Keratinocyte (primary cell): ENCODE measurements around the gene NEURL1. TPM values are rescaled to one million over a fixed set of nuclear protein-coding genes. Genes with fewer than 3 reads are reported as not detected.

ENCODE experiments used
- DNase-seq: peaks from one replicate; pipeline ENCODE4 v3.0.0-alpha.2; 2011; ENCODE audit warnings: low read depth, missing footprints, low spot score
- FAIRE-seq: peaks from 2 replicates; lab custom pipeline; 2011; peaks lifted over from hg19 to GRCh38; lab: Jason Lieb, UNC
- H2AFZ ChIP-seq: 2 replicates; pipeline ENCODE4 v1.6.0; 2012; ENCODE audit warnings: low read length, control low read depth, inconsistent platforms; ENCODE audit not compliant: control insufficient read depth
- H3K27ac ChIP-seq: 2 replicates; pipeline ENCODE4 v1.5.1; 2011; ENCODE audit warnings: low read length; ENCODE audit not compliant: control insufficient read depth, insufficient read depth
- H3K27me3 ChIP-seq: 3 replicates; pipeline ENCODE4 v1.6.0; 2011; ENCODE audit warnings: low read length; ENCODE audit not compliant: control insufficient read depth, insufficient read depth; ENCODE audit errors: extremely low read depth
- H3K36me3 ChIP-seq, 2 experiments: 2 replicates in 1 of 2; 3 replicates in 1 of 2; pipeline ENCODE4 v1.5.1; 2011; ENCODE audit warnings: low read length in 2 of 2, mild to moderate bottlenecking in 1 of 2; ENCODE audit not compliant: control insufficient read depth in 2 of 2, insufficient read depth in 2 of 2; ENCODE audit errors: extremely low read depth in 1 of 2
- H3K4me1 ChIP-seq: 3 replicates; pipeline ENCODE4 v1.5.1; 2011; ENCODE audit warnings: low read length; ENCODE audit not compliant: control insufficient read depth, insufficient read depth; ENCODE audit errors: extremely low read depth
- H3K4me2 ChIP-seq: 3 replicates; pipeline ENCODE4 v1.6.0; 2011; ENCODE audit warnings: low read depth, low read length; ENCODE audit not compliant: control insufficient read depth, insufficient read depth; ENCODE audit errors: extremely low read depth
- H3K4me3 ChIP-seq, 3 experiments: fragments of 200-600 bp in 1 of 3; sonication (generic) in 1 of 3; 2 replicates in 2 of 3; 3 replicates in 1 of 3; pipeline ENCODE4 v1.5.1; 2011 to 2016; ENCODE audit warnings: low read length in 3 of 3, mild to moderate bottlenecking in 3 of 3, control low read depth in 2 of 3, inconsistent platforms in 1 of 3, low read depth in 1 of 3, mixed read lengths in 1 of 3, mixed run types in 1 of 3, moderate library complexity in 1 of 3; ENCODE audit not compliant: control insufficient read depth in 2 of 3, insufficient read depth in 2 of 3; ENCODE audit errors: extremely low read depth in 1 of 3
- H3K79me2 ChIP-seq: 2 replicates; pipeline ENCODE4 v1.6.0; 2012; ENCODE audit warnings: low read length; ENCODE audit not compliant: control insufficient read depth, insufficient read depth
- H3K9ac ChIP-seq: 3 replicates; pipeline ENCODE4 v1.6.0; 2011; ENCODE audit warnings: low read length; ENCODE audit not compliant: control insufficient read depth, insufficient read depth; ENCODE audit errors: extremely low read depth
- H3K9me1 ChIP-seq: 3 replicates; pipeline ENCODE4 v1.6.0; 2011; ENCODE audit warnings: low read length; ENCODE audit not compliant: control insufficient read depth, insufficient read depth; ENCODE audit errors: extremely low read depth
- H3K9me3 ChIP-seq: 2 replicates; pipeline ENCODE4 v1.5.1; 2012; ENCODE audit warnings: low read depth, low read length; ENCODE audit not compliant: control insufficient read depth
- H4K20me1 ChIP-seq: 3 replicates; pipeline ENCODE4 v1.6.0; 2011; ENCODE audit warnings: low read length; ENCODE audit not compliant: control insufficient read depth, insufficient read depth; ENCODE audit errors: extremely low read depth
- EZH2 ChIP-seq: IDR thresholded peaks from one replicate; pipeline ENCODE4 v1.6.1; 2012; ENCODE audit warnings: inconsistent platforms, mild to moderate bottlenecking, low read length, moderate library complexity
- dilution Hi-C: fragments of 300-500 bp; cut with MboI; formaldehyde crosslinking; loops from one replicate; pipeline ENCODE4 v1.7.0; 2020; ENCODE audit warnings: low sequenced_read_pairs; ENCODE audit not compliant: extremely low pct_ligation_motif_present
- polyA plus RNA-seq, 5 experiments: library from polyadenylated mRNA; depleted of rRNA in 3 of 5; stranded (reverse) in 3 of 5; stranded (forward) in 1 of 5; unstranded in 1 of 5; fragments of >200 nt; gene quantifications; 1 replicate in 1 of 5; 2 replicates in 3 of 5; 3 replicates in 1 of 5; pipeline versions ENCODE4 v1.2.1 to v1.2.3, GENCODE V29; 2011 to 2012; ENCODE audit warnings: missing spikeins in 2 of 5, low read depth in 1 of 5, low replicate concordance in 1 of 5
- TF ChIP-seq, protein P1 (sequence below), 3 experiments: IDR thresholded peaks in 1 of 3; conservative IDR thresholded peaks in 1 of 3; optimal IDR thresholded peaks in 1 of 3; 2 replicates in 2 of 3; 3 replicates in 1 of 3; pipeline versions ENCODE3 to v1.5.1; 2011; ENCODE audit warnings: low read length in 3 of 3, mild to moderate bottlenecking in 3 of 3, moderate library complexity in 2 of 3, control low read depth in 1 of 3, inconsistent platforms in 1 of 3; ENCODE audit not compliant: insufficient read depth in 2 of 3; ENCODE audit errors: extremely low read depth in 1 of 3

Gene NEURL1
- polyA plus RNA-seq, 1 donor (not counting 4 experiments of a cell fraction or from before 2014, with no cell fraction given): 0.03 TPM

DNA sequence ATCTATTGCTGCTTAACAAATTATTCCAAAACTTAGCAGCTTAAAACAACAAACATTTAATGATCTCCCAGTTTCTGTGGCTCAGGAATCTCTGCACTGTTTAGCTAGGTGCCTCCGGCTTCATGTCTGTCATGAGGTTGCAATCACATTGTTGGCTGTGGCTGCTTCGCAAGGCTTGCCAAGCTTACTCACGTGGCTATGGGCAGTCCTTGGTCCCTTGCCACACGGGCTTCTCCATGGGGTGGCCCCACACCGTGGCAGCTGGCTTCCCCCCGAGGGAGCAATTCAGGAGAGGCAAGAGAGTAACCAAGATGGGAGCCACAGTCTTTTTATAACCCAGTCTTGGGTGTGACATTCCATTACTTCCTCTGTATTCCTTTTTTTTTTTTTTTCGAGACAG, 67.4 kb downstream of the NEURL1 start:
- no peaks in the 10 kb centered on the region for H3K36me3 ChIP-seq
- no peaks in the 10 kb centered on the region for H3K4me1 ChIP-seq
- no peaks in the 10 kb centered on the region for H3K79me2 ChIP-seq
- FAIRE-seq (no peak), DNase-seq (no peak)
- no peaks in the 10 kb centered on the region for H3K9me3 ChIP-seq
- peaks cover 34% of the 10 kb centered on the region for H3K27me3 ChIP-seq
- no peak overlapping the region for H3K4me3 ChIP-seq
- dilution Hi-C loops: no loop called here
- H3K27ac ChIP-seq: no peak overlapping the region
- no peak overlapping the region for H3K4me2 ChIP-seq
- H3K9me1 ChIP-seq: no peaks in the 10 kb centered on the region
- H4K20me1 ChIP-seq: peaks cover 3% of the 10 kb centered on the region
- no peak overlapping the region for H2AFZ ChIP-seq
- TF ChIP-seq EZH2: no peak
- TF ChIP-seq, protein P1, sequence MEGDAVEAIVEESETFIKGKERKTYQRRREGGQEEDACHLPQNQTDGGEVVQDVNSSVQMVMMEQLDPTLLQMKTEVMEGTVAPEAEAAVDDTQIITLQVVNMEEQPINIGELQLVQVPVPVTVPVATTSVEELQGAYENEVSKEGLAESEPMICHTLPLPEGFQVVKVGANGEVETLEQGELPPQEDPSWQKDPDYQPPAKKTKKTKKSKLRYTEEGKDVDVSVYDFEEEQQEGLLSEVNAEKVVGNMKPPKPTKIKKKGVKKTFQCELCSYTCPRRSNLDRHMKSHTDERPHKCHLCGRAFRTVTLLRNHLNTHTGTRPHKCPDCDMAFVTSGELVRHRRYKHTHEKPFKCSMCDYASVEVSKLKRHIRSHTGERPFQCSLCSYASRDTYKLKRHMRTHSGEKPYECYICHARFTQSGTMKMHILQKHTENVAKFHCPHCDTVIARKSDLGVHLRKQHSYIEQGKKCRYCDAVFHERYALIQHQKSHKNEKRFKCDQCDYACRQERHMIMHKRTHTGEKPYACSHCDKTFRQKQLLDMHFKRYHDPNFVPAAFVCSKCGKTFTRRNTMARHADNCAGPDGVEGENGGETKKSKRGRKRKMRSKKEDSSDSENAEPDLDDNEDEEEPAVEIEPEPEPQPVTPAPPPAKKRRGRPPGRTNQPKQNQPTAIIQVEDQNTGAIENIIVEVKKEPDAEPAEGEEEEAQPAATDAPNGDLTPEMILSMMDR (optimal IDR thresholded peaks at IDR 0.05 in 1 of 3, IDR thresholded peaks at IDR 0.05 in 1 of 3, conservative IDR thresholded peaks at IDR 0.05 in 1 of 3; ENCODE audit: extremely low read depth in 1 of 3, insufficient read depth in 2 of 3, low read length in 3 of 3): no peak
- no peak overlapping the region for H3K9ac ChIP-seq

GRCh38 chr10:103562383-103562782, 68.9 kb downstream of the NEURL1 start:
- no peak for FAIRE-seq
- Histone ChIP-seq H3K9me1 (no peaks in the 10 kb centered on the region), H4K20me1 (peaks cover 3% of the 10 kb centered on the region), H3K4me1 (peaks cover 11% of the 10 kb centered on the region), H3K9ac (no peak overlapping the region), H2AFZ (no peak overlapping the region), H3K9me3 (no peaks in the 10 kb centered on the region), H3K27me3 (peaks cover 24% of the 10 kb centered on the region), H3K36me3 (no peaks in the 10 kb centered on the region), H3K27ac (no peak overlapping the region), H3K79me2 (no peaks in the 10 kb centered on the region), H3K4me2 (no peak overlapping the region), H3K4me3 (no peak overlapping the region)
- TF ChIP-seq, protein P1 (optimal IDR thresholded peaks at IDR 0.05 in 1 of 3, IDR thresholded peaks at IDR 0.05 in 1 of 3, conservative IDR thresholded peaks at IDR 0.05 in 1 of 3; ENCODE audit: extremely low read depth in 1 of 3, insufficient read depth in 2 of 3, low read length in 3 of 3): no peak
- TF ChIP-seq EZH2: no peak
- dilution Hi-C loops: no loop called here
- no peak for DNase-seq
